GM19463 (cell line): ENCODE measurements around the gene CCNYL1.

Experiments
- ATAC-seq: cut with Tn5 transposase; IDR thresholded peaks from one replicate; pipeline ENCODE4 v1.9.1; 2021; ENCODE audit warnings: mild to moderate bottlenecking, moderate library complexity; ENCODE audit not compliant: unreplicated experiment

The CCNYL1 gene

DNA sequence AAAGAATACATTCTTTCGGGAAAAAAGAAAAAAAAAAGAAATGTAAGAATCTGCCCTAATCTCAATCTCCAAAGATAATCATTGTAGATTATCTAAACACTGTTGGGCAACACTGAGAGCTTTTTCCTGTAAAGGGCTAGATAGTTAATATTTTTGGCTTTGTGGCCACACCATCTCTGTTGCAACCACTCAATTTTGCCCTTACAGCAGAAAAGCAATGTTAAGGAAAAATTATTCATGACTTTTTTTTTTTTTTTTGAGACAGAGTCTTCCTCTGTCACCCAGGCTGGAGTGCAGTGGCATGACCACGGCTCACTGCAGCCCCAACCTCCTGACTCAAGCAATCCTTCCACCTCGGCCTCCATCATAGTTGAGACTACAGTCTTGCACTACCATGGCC, 75.6 kb downstream of the CCNYL1 start:
- no peak for ATAC-seq

DNA sequence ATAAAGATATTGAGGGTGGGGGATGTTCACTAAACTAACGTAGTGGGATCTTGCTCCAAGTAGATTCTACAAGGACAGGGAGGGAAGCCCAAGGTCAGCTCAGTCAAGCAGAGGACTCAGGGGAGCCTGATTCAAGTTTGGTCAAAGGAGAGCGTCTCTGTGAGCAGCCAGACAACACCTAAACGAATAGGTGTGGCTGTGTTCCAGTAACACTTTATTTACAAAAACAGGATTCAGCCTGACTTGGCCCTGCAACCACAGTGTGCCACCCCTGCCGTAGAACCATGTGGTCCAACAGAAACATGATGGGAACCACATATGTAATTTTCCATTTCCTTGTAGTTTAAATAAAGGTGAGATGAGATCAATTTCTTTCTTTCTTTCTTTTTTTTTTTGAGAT, 76.4 kb downstream of the CCNYL1 start:
- ATAC-seq: no peak

DNA sequence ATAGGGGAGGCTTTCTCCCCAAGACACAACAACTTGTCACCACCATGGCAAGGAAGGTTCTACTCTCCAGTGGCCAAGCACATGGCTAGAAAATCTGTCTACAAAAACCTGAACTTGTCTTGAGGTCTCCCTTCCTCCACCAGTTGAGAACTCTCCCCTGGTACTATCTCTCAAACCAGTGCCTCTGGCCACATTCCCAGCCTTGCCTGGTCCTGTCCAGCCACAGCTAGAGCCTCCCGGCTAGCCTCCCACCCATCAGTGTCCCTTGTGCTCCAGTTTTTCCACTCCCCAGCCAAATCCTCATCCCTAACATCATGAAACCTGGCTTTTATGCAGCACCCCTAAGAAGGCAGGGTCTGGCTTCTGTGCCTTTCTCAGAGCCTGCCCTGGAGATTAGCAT, 79.5 kb downstream of the CCNYL1 start:
- no peak for ATAC-seq

DNA sequence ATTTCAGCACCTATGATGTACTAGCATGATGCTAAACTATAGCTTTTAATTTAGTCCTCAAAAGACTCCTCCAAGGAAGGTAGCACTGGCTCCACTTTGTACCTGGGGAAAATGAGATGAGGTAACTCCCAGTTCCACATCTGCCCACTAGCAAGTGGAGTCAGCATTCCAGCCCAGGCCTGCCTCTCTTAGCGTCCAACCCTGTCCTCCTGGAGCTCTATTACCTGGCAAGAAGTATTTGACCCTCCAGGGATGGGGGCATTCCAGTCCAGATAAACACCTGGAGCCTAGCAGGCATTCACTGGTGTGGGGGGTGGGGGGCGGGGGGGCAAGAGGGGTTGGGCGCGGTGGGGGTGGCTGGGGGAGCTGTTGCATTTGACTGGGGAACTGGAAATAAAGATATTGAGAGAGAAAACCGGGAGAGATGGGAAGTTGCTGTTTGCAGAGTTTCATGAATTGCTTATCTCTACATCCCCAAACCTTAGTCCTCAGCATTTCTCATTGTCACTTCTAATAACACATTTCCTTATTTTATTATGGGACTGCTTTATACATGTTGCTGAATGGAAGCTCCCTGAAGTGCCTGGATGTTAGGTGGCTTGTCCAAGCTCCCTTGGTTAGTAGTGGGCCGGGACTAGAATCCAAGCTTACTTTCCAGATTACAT, 80.3 kb downstream of the CCNYL1 start:
- ATAC-seq: no peak

DNA sequence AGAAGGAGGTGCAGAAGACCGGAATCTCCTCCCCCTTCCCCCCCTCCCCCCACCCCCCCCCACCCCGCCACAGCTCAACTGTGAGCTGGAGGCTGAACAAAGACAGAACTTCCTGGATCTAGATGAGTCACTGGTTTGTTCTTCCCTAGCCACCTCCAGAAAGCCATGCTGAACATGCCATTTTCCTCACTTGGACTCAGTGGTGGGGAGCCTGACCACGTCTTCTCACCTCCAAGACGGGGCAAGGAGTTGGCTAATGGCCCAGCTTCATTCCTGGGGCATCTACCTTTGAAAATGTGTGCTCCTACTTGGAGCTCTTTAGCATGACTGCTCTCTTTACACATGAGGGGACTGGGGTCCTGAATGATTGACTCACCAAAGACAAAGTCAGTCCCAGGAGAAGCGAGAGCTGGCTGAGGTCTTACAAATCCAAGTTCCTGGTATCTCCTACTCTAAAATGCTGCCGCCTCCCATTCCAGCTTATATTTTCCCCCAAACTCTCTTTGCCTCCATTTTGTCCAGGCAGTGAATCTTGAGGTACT, 80.9 kb downstream of the CCNYL1 start:
- no peak for ATAC-seq

DNA sequence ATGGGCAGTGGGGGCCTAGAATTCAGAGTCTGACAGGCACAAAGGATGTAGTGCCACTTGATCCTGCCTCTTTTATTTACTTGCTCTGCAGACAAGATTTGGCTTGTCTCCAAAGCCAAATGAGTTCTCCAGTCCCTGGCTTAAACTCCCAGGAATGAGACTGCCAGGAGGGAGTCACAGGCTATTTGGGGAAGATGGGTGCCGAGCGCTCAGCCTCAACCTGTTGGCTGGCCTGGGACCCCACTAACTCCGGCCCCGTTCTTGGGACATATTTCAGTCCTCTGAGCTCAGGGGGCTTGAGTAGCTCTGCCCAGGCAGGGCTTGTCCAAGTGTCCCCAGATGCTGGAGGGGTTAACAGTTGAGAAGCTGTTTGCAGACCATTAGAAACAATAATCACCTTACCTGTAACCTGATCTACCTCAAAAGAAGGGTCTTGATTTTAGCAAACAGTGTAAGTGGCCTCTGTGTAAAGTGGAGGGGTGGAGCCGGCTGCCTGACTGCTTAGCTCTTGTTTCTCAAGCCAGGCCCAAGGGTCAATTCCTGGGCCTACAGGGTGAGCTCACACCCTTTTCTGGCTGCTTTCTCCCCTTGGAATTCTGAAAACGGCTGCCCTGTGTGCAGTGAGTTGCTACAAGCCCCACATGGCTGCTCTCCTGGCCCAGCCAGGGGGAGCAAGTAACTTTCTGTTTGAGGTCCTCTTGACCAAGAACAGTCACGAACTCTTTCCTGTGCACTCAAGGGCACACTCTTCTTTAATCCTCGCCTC, 85.3 kb downstream of the CCNYL1 start:
- no peak for ATAC-seq

GRCh38 chr2:207801259-207801658, 89.8 kb downstream of the CCNYL1 start:
- ATAC-seq: no peak

DNA sequence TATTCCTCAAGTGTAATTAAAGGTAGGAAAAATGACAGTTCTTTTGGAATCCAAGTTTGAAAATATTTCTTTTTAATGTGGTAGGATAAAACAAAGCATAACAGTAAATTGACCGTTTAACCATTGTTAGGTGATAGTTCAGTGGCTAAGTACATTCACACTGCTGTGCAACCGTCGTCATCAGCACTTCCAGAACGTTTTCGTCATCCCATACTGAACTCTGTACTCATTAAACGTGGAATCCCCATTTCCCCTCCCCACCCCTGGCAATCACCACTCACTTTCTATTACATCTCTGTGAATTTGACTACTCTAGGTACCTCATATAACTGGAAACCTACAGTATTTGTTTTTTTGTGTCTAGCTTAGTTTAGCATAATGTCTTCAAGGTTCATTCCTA, 91.2 kb downstream of the CCNYL1 start:
- no peak for ATAC-seq
